ENCODE results near the gene RNF217.
A peak's percentile ranks its signal among the peaks of the same experiment; 100 is the strongest.
"Not testable (repeated sequence)": the region's sequence is repeated elsewhere in the genome, so short reads cannot be mapped to it uniquely, and the experiment has no call there.

RNF217 gene

GRCh38 chr6:125102411-125102810 lies 140.2 kb downstream of the RNF217 start:
- no peak for DNase-seq

- DNase-seq = no peak
Measured at GRCh38 chr6:125102891-125103290, 140.7 kb downstream of the RNF217 start.

GRCh38 chr6:125104425-125104824 lies 142.2 kb downstream of the RNF217 start:
- peak; percentile 26 to 38 for DNase-seq

GRCh38 chr6:125107048-125107447 lies 144.8 kb downstream of the RNF217 start:
- no peak for DNase-seq

GRCh38 chr6:125107896-125108295 lies 145.7 kb downstream of the RNF217 start:
- no peak for DNase-seq

GRCh38 chr6:125110056-125110455 lies 147.8 kb downstream of the RNF217 start:
- no peak for DNase-seq

- DNase-seq = no peak
Measured at GRCh38 chr6:125111219-125111983, 149.2 kb downstream of the RNF217 start.

GRCh38 chr6:125112934-125113333 lies 150.7 kb downstream of the RNF217 start:
- no peak for DNase-seq

GRCh38 chr6:125114248-125114858 lies 152.1 kb downstream of the RNF217 start:
- DNase-seq = peak in 1 of 2 donors; percentile 42

GRCh38 chr6:125116170-125116569 lies 153.9 kb downstream of the RNF217 start:
- DNase-seq = no peak

GRCh38 chr6:125116710-125117109 lies 154.5 kb downstream of the RNF217 start:
- DNase-seq = no peak

- no peak for DNase-seq
Measured at GRCh38 chr6:125117818-125118217, 155.6 kb downstream of the RNF217 start.

GRCh38 chr6:125120054-125120590 lies 157.9 kb downstream of the RNF217 start:
- DNase-seq = no peak

- DNase-seq = no peak
Measured at GRCh38 chr6:125121894-125122293, 159.7 kb downstream of the RNF217 start.

GRCh38 chr6:125123051-125123450 lies 160.8 kb downstream of the RNF217 start:
- no peak for DNase-seq

- DNase-seq = no peak
Measured at GRCh38 chr6:125123468-125124048, 161.3 kb downstream of the RNF217 start.

GRCh38 chr6:125124049-125124669 lies 161.9 kb downstream of the RNF217 start:
- DNase-seq = no peak

GRCh38 chr6:125125856-125126255 lies 163.6 kb downstream of the RNF217 start:
- not testable (repeated sequence) for DNase-seq

GRCh38 chr6:125129354-125129753 lies 167.1 kb downstream of the RNF217 start:
- no peak for DNase-seq

- DNase-seq = no peak
Measured at GRCh38 chr6:125132058-125132457, 169.8 kb downstream of the RNF217 start.

GRCh38 chr6:125136378-125136777 lies 174.1 kb downstream of the RNF217 start:
- no peak for DNase-seq

- DNase-seq = no peak
Measured at GRCh38 chr6:125138083-125138482, 175.8 kb downstream of the RNF217 start.

GRCh38 chr6:125140808-125141207 lies 178.6 kb downstream of the RNF217 start:
- DNase-seq = no peak
